Kidney epithelial cell (primary cell): ENCODE measurements around the gene MEIS3. TPM values are rescaled to one million over a fixed set of nuclear protein-coding genes. Genes with fewer than 3 reads are reported as not detected.

Source experiments
- DNase-seq: peaks from one replicate; pipeline ENCODE4 v3.0.0-alpha.2; 2010; ENCODE audit warnings: low read depth
- H3K27me3 ChIP-seq: 2 replicates; pipeline ENCODE4 v1.6.0; 2011; ENCODE audit warnings: low read length; ENCODE audit not compliant: control insufficient read depth, insufficient read depth
- H3K36me3 ChIP-seq: 2 replicates; pipeline ENCODE4 v1.5.1; 2011; ENCODE audit warnings: low read length; ENCODE audit not compliant: control insufficient read depth, insufficient read depth
- H3K4me3 ChIP-seq: 2 replicates; pipeline ENCODE4 v1.5.1; 2011; ENCODE audit warnings: low read depth, mild to moderate bottlenecking, control low read depth, low read length
- total RNA-seq: library from RNA; depleted of rRNA; stranded (reverse); fragments of >200 nt; gene quantifications from 2 replicates; pipeline ENCODE4 v1.2.3, GENCODE V29; 2015
- TF ChIP-seq, protein P1 (sequence below): IDR thresholded peaks from 2 replicates; pipeline ENCODE4 v1.5.1; 2011; ENCODE audit warnings: mild to moderate bottlenecking, moderate library complexity, low read length, control low read depth, inconsistent platforms; ENCODE audit not compliant: insufficient read depth, poor library complexity, severe bottlenecking

MEIS3 gene
- total RNA-seq, 1 donor from 2014 or later = 2.3 TPM

DNA sequence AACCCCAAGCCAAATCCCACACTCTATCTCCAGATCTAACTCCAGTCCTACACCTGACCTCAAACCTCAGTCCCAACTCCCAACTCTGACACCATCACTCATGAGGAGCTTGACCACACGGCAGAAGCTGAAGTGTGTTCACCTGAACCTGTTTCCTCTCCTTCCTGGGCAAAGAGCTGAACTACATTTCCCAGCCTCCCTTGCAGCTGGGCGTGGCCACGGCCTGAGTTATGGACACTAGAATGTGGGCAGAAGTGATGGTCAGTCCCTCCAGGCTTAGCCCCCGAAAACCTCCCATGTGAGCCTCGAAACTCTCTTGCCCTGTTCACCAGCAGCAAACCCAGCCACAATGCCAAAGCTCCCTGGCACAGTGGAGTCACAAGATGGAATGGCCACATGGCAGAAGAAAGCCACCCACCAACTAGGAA, 19.5 kb upstream of the MEIS3 start:
- TF ChIP-seq, protein P1, sequence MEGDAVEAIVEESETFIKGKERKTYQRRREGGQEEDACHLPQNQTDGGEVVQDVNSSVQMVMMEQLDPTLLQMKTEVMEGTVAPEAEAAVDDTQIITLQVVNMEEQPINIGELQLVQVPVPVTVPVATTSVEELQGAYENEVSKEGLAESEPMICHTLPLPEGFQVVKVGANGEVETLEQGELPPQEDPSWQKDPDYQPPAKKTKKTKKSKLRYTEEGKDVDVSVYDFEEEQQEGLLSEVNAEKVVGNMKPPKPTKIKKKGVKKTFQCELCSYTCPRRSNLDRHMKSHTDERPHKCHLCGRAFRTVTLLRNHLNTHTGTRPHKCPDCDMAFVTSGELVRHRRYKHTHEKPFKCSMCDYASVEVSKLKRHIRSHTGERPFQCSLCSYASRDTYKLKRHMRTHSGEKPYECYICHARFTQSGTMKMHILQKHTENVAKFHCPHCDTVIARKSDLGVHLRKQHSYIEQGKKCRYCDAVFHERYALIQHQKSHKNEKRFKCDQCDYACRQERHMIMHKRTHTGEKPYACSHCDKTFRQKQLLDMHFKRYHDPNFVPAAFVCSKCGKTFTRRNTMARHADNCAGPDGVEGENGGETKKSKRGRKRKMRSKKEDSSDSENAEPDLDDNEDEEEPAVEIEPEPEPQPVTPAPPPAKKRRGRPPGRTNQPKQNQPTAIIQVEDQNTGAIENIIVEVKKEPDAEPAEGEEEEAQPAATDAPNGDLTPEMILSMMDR = no peak
- peaks cover 30% of the 10 kb centered on the region for H3K27me3 ChIP-seq
- DNase-seq = no peak
- H3K36me3 ChIP-seq = no peaks in the 10 kb centered on the region
- H3K4me3 ChIP-seq = no peak overlapping the region

DNA sequence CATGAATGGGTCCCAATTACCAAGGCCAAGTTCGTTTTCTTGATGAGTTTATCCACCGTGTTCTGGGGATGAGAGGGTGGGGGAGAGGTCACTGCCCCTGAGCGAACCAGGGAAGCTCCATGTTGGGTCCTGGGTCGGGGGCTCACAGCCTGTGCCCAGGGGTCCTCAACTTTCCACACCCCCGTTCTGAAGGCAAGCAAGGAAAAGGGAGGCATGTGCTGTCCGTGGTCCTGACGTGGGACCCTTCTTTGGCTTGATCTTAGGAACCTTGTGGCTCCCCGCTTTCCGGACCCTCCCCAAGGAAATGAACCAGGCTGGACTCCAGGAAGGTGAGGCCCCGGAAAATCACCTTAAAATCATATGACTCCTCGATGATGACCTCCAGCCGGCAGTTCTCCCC, 18.2 kb upstream of the MEIS3 start:
- TF ChIP-seq, protein P1 = no peak

DNA sequence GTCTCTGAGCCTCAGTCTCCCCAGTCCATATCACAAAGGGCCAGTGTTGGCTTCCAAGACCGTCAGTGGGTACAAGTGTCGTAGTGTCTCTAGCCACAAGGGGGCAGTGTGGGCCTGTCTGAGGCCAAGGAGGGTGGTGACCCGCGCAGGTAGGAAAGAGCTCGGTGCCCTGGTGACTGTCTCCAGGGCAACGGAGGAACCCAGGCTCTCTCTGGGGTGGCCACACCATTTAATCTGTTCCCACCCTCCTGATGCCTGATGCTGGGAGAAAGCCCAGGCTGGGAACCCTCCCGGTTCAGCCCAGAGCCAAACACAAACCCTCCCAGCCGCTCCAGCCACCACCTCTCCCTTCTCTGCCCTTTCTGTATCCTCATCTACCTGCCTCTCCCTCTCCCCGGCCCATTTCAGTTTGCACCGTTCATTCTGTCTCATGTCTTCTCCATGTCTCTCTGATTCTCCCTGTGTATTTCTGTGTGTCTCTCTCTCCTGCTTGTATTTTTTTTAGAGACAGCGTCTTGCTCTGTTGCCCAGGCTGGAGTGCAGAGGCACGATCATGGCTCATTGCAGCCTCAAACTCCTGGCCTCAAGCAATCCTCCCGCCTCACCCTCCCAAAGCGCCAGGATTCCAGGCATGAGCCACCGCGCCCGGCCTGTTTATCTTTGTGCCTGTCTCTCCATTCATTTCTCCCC, 17.5 kb upstream of the MEIS3 start:
- Histone ChIP-seq H3K27me3 (peaks cover 20% of the 10 kb centered on the region), H3K4me3 (no peak overlapping the region), H3K36me3 (no peaks in the 10 kb centered on the region)
- TF ChIP-seq, protein P1 = peak; percentile 89
- DNase-seq = no peak

More for the DNA sequence above, 18.2 kb upstream of the MEIS3 start:
- H3K27me3 ChIP-seq = peaks cover 23% of the 10 kb centered on the region
- H3K4me3 ChIP-seq = no peak overlapping the region
- no peaks in the 10 kb centered on the region for H3K36me3 ChIP-seq
- DNase-seq = no peak

DNA sequence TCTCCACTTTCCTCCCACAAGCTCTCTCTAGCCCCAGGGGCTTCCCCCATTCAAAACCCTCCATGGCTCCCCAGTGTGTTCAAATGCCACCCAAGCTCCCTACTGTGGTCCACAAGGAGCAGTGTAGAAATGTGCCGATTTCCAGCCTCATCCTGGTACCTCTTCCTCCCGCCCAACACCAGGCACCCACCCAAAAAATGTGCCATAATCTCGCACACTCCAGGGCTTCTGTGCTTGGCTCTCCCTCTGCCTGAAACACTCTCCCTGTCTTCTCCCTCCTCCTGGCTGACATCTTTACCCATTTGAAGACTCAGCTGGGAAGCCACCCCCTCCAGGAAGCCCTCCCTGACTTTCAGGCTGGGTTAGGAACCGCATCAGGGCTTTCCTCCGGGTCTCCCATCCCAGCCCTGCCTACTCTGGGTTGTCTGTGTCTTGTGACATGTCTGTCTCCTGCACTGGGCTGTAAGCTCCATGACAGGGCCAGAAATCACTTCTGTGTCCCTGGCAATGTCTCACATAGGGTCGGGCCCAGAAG, 16.6 kb upstream of the MEIS3 start:
- TF ChIP-seq, protein P1 = no peak
- H3K4me3 ChIP-seq = no peak overlapping the region
- no peaks in the 10 kb centered on the region for H3K36me3 ChIP-seq
- no peak for DNase-seq
- H3K27me3 ChIP-seq = peaks cover 20% of the 10 kb centered on the region

DNA sequence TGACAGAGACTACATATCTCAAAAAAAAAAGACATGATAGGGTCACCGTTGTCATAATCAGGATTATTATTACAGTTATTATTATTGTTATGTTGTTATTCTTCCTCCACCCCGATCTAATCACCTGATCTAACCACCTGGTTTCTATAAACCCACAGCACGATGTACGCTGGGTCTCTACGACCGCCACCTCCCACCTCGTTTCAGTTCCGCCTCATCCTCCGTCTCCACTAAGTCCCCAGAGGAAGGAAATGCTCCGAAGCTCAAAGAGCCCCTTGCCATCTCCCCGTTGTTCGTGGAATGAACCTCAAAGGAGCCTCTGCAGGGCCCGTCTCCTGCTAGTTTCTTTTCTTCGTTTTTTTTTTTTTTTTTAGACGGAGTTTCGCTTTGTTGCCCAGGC, 15.9 kb upstream of the MEIS3 start:
- DNase-seq = no peak
- Histone ChIP-seq H3K27me3 (peaks cover 24% of the 10 kb centered on the region), H3K36me3 (no peaks in the 10 kb centered on the region), H3K4me3 (no peak overlapping the region)
- TF ChIP-seq, protein P1 = no peak

DNA sequence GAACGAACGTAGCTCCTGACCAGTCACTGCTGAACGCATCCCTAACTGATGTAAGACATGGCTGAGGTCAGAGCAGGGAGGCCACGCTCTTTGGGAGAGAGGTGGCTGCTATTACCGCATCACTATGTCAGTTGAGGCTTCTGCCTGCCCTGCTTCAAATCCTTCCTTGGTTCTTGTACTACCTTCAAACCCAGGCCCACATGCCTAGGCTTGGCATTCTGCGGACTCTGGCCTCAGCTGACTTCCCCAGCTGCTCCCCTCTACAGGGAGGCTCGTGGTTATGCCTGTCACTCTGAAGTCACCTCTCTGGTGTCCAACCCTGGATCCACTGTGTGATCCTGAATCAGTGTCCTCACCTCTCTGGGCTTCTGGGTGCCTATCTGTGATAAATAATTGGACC, 14.8 kb upstream of the MEIS3 start:
- Histone ChIP-seq H3K4me3 (no peak overlapping the region), H3K27me3 (peaks cover 32% of the 10 kb centered on the region), H3K36me3 (no peaks in the 10 kb centered on the region)
- DNase-seq = no peak
- TF ChIP-seq, protein P1 = no peak
